Hematopoietic multipotent progenitor cell treated with erythropoietin and hydrocortisone succinate and interleukin-3 and kit ligand, for 15 days (in vitro differentiated cells): ENCODE measurements around the gene KCNK6.
"Not testable (repeated sequence)": the region's sequence is repeated elsewhere in the genome, so short reads cannot be mapped to it uniquely, and the experiment has no call there.

Experiments
- DNase-seq: peaks from one replicate; pipeline ENCODE4 v3.0.0-alpha.2; 2015; ENCODE audit warnings: low spot score

The KCNK6 gene

GRCh38 chr19:38324431-38324830 is 4.8 kb downstream of the KCNK6 start:
- DNase-seq: no peak

- DNase-seq: no peak
Measured at GRCh38 chr19:38326591-38326990, 6.9 kb downstream of the KCNK6 start.

- DNase-seq: no peak
Measured at GRCh38 chr19:38329651-38330050, 10.0 kb downstream of the KCNK6 start.

GRCh38 chr19:38331728-38332127 is 12.1 kb downstream of the KCNK6 start:
- no peak for DNase-seq

GRCh38 chr19:38333245-38333644 is 13.6 kb downstream of the KCNK6 start:
- no peak for DNase-seq

GRCh38 chr19:38335949-38336637 is 16.4 kb downstream of the KCNK6 start:
- DNase-seq: peak; percentile 92

GRCh38 chr19:38336638-38337359 is 17.2 kb downstream of the KCNK6 start:
- DNase-seq: peak; percentile 97

- no peak for DNase-seq
Measured at GRCh38 chr19:38337360-38337653, 17.7 kb downstream of the KCNK6 start.

GRCh38 chr19:38339011-38339410 is 19.4 kb downstream of the KCNK6 start:
- DNase-seq: not testable (repeated sequence)

- no peak for DNase-seq
Measured at GRCh38 chr19:38340927-38341326, 21.3 kb downstream of the KCNK6 start.

GRCh38 chr19:38346837-38347236 is 27.2 kb downstream of the KCNK6 start:
- DNase-seq: no peak

- DNase-seq: no peak
Measured at GRCh38 chr19:38350883-38351282, 31.2 kb downstream of the KCNK6 start.

- DNase-seq: no peak
Measured at GRCh38 chr19:38351865-38352395, 32.3 kb downstream of the KCNK6 start.

- DNase-seq: no peak
Measured at GRCh38 chr19:38352611-38353010, 33.0 kb downstream of the KCNK6 start.

GRCh38 chr19:38355728-38356725 is 36.4 kb downstream of the KCNK6 start:
- DNase-seq: no peak

GRCh38 chr19:38358071-38358470 is 38.4 kb downstream of the KCNK6 start:
- no peak for DNase-seq

- DNase-seq: no peak
Measured at GRCh38 chr19:38359242-38360021, 39.8 kb downstream of the KCNK6 start.

GRCh38 chr19:38360351-38360750 is 40.7 kb downstream of the KCNK6 start:
- DNase-seq: no peak

- no peak for DNase-seq
Measured at GRCh38 chr19:38360839-38361631, 41.4 kb downstream of the KCNK6 start.

- peak; percentile 15 for DNase-seq
Measured at GRCh38 chr19:38361633-38362075, 42.0 kb downstream of the KCNK6 start.
